DMS53 treated with DMSO at 0.1 percent for 48 hours (cell line): Measurements from ENCODE around the gene CSPG4.
"Not testable (repeated sequence)": the region's sequence is repeated elsewhere in the genome, so short reads cannot be mapped to it uniquely, and the experiment has no call there.

Experiments used
- DNase-seq: peaks from one replicate; lab custom pipeline; 2025; ENCODE audit not compliant: unreplicated experiment; lab: John Stamatoyannopoulos, UW

Gene CSPG4

DNA sequence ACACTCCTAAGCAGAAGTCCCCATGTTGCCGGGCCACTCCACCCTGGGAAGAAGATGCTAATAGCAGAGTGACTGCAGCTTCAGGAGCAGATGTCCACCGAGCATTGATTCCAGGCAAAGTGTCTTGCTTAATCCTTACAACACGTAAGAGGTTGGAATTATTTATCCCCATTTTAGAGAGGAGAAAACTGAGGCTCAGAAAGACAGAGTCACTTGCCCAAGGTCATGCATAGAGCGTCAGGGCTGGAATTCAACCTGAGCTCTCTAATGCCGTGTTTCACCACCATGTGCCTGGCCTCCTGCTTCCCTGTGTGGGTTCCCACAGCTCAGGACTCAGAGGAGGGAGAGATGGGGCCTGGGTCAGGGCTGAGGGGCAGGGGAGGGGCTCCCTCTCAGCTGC lies 7.3 kb downstream of the CSPG4 start:
- DNase-seq = not testable (repeated sequence)

DNA sequence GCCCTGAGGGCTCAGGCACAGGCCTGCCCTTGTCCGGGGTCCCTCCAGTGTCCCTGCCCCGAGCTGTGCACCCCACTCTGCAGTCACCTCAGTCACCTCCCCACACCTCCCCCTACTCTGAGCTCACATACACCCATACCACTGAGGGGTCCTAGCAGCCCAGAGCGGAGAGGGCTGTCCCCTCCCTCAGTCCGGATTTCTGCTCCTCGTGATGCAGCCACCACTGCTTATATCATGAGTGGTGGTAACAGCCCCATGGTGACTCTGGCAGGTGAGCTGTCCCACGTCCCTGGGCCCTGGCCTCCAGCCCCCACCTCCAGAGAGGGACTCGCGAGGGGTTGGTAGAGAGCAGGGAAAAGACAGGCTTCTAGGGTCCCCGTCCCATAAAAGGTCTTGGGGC lies 8.0 kb downstream of the CSPG4 start:
- DNase-seq = no peak

DNA sequence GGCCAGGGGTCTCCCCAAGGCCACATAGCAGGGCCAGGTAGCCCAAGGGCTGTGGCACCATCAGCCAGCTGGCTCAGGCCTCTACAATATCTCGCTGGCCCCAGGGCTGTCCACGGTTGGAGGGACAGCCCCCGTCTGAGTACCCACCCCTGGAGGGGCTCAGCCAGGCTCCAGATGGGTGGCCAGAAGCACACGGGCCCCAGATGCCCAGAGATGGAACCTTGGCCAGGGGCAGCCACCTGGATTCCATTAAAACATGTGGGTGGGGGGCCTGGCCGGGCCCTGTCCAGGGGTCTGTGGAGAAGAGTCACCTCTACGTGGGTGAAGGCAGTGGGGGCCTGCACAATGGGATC lies 8.4 kb downstream of the CSPG4 start:
- DNase-seq = no peak

DNA sequence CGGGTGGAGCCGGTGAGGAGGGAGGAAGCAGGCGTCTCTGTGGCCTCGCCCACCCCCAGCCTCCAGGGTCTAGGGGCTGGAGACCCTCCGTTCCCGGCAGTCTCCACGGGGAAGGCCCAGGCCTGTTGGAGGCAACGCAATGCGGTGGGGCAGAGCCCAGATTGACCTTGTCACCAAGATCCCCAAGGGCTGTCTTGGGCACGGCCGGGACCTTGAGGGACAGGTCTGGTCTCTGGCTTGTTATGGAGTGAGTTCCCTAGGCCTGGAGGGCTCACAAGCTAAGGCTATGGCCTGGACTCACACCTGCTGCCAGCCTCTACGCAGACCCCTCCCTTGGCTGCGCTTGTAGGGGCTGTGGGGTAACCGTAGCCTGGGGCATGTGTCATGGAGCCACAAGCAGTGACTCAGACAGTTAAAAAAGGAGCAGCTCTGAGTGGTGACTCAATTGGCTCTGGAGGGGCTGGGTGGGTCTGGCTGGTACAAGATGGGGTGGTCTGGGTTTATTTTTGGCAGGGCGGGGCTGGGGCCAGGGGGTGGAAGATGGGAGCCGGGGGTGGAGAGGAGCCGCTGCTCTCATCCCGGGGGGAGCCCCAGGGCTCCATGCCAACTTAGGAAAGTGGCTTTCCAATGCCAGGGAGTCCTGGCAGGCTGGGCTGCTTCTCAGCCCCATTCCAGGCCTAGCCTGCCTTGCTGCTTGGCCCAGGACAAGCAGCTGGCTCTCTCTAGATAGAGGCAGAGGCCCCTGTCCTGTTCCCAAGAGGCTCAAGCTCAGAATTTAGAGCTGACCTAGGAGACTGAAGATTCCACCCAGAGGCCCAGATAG lies 9.0 kb downstream of the CSPG4 start:
- DNase-seq = not testable (repeated sequence)

DNA sequence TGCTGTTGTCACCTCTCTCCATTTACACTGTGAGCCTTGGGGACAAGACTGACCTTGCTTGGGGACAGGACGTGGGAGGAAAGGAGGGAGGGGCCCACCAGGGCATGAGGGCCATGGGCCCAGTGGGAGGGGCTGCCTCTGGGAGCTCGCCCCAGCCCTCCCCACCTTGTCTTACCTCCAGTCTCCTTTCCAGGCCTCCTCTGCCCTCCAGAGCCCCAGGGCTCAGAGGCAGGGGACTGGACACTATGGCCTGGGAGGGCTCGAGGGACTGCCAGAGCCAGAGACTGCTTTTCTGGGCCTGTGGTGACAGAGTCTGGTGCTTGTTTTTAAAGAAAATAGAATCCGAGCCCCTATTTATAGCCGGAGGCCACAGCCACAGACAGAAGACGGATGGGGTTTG lies 10.2 kb downstream of the CSPG4 start:
- DNase-seq = no peak

DNA sequence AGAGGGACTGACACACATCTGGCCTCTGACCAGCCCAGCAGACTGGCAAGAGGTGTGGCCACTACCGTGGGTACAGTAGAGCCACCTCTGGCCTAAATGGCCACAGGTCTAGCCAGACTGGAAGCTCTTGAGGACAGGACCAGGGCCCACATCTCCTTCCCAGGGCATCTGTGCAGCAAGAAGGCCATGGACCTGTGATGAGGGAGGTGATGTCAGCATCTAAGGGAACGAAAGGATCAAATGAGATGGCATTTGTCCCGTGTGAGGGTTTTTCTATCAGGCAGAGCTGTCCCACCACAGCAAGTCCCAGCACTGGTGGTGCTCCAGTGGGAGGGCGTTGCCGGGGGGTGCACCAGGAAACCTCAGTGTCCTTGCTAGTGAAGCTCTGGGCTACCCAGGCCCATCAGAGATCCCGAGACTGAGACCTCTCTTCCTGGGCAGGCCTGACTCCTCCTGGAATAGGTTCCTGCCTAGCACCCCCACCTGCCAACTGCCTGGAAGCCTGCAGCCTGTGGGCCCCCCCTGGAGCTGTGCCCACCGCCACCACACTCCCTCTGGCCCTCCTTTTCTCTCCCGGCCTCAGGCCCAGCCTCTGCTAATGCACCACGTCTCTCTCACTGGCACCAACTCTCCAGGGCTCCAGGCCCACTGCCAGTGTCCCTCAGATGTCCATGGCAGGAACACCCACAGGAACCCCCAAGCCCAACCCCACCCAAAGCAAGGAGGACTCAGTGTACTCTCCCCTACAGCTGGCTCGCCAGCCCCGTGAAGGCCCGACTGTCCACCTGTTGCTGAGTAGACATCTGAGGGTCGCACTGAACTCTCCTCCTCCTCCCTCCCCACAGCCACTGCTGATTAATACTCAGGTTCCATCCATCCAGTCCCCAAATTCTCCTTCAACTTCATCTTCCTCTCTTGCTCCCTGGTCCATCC lies 11.3 kb downstream of the CSPG4 start:
- DNase-seq = not testable (repeated sequence)

GRCh38 chr15:75699961-75700874 lies 12.4 kb downstream of the CSPG4 start:
- DNase-seq = not testable (repeated sequence)

DNA sequence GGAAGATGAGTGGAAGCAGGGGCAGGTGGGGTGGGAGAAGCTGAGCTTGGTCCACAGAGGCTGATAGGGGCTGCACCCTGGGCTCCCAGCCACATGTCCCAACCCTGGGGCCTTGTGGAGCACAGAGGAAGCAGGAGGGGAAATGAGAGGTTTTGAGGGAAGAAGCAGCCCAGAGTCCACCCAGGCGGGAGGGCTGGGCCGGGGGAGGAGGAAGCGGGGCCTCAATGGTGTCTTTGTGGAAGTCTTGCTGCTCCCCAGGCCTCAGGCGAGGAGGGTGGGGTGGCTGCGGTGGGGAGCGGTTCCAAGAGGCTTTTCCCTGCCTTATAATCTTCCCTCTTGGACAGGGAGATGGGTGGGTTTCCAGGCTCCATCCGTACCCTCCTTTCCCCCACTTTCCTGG lies 13.1 kb downstream of the CSPG4 start:
- not testable (repeated sequence) for DNase-seq

DNA sequence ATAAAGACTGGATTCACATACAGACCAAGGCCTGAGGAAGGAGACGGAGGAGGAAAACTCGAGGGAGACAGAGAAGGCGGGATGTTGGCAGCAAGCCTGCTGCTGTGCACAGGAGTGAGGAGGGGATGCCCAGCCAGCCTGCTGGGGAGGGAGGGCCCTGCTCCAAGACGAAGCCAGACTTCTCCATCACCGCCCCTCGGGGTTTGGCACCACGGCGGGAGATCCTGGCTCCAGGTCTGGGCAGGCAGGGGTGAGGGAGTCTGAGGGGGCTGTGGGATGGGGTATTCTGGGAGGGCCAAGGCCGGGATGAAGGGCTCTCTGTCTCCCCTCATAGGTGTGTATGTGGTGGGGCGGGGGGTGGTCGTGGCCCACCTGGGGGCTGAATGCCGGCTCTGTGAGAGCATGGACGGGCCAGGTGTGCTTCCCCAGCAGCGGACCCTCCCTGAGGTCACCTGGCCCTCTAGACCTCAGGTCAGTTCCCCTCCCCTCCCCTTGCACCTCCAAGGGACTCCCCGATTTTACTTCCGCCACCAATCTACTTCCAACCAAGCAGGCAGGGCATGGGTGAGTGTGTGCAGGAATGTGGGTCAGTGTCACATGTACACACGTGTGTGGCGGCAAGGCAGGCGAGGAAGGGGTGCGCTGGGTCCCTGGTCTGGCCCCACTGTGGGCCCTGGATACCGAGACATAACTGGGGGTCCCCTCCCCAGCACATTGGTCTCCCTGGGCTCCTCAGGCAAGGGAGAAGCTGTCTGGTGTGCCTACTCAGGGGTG lies 14.5 kb downstream of the CSPG4 start:
- not testable (repeated sequence) for DNase-seq

GRCh38 chr15:75697523-75697922 lies 15.1 kb downstream of the CSPG4 start:
- DNase-seq = no peak

DNA sequence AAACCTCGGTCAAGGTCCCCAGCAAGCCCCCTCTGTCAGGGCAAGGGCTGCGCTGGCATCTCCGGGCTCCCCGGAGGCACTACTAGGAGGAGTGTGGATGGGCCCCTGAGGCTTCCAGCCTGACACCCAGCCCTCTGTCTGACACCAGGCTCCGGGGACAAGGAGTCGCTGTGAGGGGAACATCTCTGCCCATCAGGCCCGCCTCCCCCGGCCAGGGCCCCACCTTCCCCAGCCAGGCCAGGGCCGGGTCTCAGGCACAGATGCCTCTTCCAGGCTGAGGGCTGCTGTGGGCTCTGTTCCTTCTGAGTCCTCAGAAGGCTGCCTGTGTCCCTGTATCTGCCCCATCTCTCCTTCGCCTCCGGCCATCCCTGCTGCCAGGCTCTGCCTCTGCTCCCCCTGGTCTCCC lies 15.8 kb downstream of the CSPG4 start:
- no peak for DNase-seq

GRCh38 chr15:75696311-75696720 lies 16.3 kb downstream of the CSPG4 start:
- no peak for DNase-seq

GRCh38 chr15:75695634-75696310 lies 16.9 kb downstream of the CSPG4 start:
- no peak for DNase-seq

DNA sequence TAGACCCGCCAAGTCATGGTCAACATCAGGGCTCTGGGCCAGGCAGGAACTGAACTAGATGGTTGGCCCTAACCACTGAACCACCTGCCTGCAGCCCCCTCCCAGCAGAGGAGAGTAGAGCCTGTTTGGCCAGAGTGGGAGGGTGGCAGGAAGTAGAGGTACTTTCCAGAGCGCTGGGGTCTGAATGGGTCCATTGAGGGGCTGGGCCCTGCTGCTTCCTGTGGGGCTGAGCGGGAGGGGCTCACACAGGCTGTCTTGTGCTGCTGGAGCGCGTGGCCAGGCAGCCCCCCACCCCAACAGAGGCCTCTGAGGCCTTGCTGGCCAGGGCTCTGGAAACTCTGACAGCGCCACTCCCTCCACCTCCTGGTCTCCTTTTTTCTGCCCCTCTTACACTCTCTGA lies 17.4 kb downstream of the CSPG4 start:
- DNase-seq = no peak

DNA sequence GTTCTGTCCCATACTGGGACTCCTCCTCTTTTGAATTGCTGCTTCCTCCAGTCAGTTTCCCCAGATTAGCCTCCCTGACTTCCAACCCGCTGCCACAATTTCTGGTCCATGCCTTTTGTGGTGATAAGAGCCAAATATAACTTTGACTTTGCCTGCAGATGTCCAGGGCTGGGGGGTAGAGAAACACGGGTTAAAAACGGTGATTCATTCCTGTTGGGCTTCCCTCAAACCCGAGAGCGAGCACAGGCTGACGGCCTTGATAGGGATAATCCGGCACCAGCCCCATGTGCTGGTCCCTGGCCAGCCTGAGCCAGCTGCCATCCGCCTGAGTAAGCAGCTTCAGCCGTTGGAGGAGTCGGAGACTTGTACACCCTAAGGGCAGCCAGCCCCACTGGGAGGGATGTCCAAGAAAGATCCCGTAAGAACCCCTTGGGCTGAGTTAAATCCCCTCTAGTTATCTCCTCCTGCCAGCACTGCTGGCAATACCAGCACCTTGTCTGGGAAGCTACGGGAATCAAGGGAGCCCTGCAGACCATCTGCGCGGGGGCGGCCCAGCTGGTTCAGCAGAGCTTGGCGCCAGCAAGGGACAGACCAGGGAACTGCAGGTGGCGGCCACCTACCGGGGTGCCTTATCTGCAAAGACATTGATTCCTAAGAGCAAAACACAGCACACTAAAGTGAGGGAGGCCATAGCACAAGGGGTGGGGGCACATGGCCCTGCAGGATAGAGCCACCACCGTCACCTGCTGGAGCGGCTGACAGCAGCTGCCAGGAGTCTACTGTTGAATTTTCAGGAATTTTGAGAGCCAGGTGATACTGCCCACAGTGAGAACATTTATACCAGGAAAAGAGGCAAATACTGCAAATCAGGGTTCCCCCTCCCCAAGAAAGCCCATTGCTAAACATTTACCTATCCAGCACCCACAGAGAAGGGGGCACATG lies 18.1 kb downstream of the CSPG4 start:
- DNase-seq = peak; percentile 3

DNA sequence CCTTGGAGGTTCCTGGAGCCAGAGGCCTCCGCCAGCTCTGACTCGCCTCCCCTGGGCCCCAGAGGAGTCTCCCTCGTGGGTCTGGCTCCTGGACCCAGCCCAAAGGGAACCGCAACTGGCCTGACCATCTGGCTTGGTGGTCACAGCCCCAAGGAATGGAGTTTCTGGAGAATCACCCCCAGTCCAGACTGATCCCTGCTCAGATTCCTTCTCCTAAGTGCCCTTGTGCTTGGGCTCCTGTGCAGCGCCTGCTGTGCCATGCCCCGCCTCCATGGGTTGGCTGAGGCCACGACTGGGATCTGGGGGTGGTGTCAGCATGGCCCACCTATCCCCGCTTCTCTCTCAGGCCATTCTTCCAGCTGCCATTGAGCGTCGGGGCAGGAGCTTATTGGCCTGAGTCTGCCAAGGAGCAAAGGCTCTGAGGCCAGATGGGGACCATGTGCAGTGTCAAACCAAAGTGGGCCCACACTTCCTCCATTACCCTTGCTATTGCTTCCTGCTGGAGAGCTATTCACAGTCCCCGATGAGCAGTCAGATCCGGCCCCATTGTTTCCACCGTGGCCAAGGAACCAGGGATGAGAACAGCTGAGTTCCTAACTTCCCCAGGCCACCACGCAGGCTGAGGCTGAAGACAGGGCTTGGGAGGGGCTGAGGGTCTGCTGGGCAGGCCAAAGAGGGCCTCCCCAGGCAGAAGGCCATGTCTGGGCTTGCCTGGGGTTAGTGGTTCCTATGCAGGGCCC lies 19.0 kb downstream of the CSPG4 start:
- DNase-seq = no peak

- DNase-seq = not testable (repeated sequence)
Observed at GRCh38 chr15:75693028-75693427, 19.6 kb downstream of the CSPG4 start.

DNA sequence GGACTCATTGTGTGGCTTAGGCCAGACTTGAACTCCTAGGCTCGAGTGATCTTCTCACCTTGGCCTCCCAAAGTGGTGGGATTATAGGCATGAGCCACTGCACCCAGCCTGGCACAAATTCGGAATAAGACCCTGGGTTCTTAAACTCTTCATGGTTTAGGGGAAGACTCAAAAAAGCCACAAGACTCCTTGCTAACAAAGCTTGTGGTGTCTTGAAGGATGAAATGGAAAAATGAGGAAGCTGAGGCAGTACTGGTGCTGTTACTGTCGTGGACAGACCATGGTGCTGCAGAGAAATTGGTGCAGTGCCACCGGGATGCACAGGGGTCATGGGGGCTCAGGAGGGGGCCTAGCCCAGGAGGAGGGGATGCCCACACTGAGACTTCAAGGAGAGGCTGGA lies 20.3 kb downstream of the CSPG4 start:
- DNase-seq = not testable (repeated sequence)
